Ovary (tissue), 9 donors: ENCODE measurements around the gene HEATR9. TPM values are rescaled to one million over a fixed set of nuclear protein-coding genes. Genes with fewer than 3 reads are reported as not detected.

ENCODE experiments used
- DNase-seq, 5 donors: peaks; one replicate each; pipeline ENCODE4 v3.0.0-alpha.2; 2019 to 2020
- H3K27ac ChIP-seq, 2 donors: fragments of 200-600 bp; one replicate each; pipeline versions ENCODE4 v1.5.1 to v1.8.0; 2019 to 2022
- H3K27me3 ChIP-seq: fragments of 200-600 bp; one replicate; pipeline ENCODE4 v1.8.0; 2022
- H3K36me3 ChIP-seq: fragments of 200-600 bp; sonication (generic); one replicate; pipeline ENCODE4 v1.5.1; 2019
- H3K4me1 ChIP-seq: one replicate; pipeline ENCODE4 v1.8.1; 2013; ENCODE audit warnings: mild to moderate bottlenecking, moderate library complexity; ENCODE audit not compliant: insufficient read depth
- H3K4me3 ChIP-seq: fragments of 200-600 bp; sonication (generic); one replicate; pipeline ENCODE4 v1.5.1; 2017
- H3K9me3 ChIP-seq, 2 donors: fragments of 200-600 bp in 1 of 2; sonication (generic) in 1 of 2; one replicate each; pipeline versions ENCODE4 v1.5.1 to v1.8.1; 2013 to 2019; ENCODE audit warnings: mild to moderate bottlenecking in 1 of 2, moderate library complexity in 1 of 2
- CTCF ChIP-seq, 3 donors: fragments of 450-650 bp in 2 of 3; fragments of 200-600 bp in 1 of 3; IDR thresholded peaks; one replicate each; pipeline versions ENCODE4 v1.5.1 to v1.8.0; 2016 to 2022; ENCODE audit warnings: antibody characterized with exemption in 3 of 3, mild to moderate bottlenecking in 1 of 3
- EP300 ChIP-seq: sonication (generic); formaldehyde crosslinking; IDR thresholded peaks from one replicate; pipeline ENCODE4 v1.6.1; 2017; ENCODE audit warnings: antibody characterized with exemption
- POLR2A ChIP-seq: fragments of 450-650 bp; IDR thresholded peaks from one replicate; pipeline ENCODE4 v1.6.1; 2017; ENCODE audit warnings: antibody characterized with exemption, mild to moderate bottlenecking, moderate library complexity
- WGBS, 3 donors: extraction: QIAGEN DNeasy Blood & Tissue Kit in 1 of 3; methylation state at CpG; one replicate each; pipeline versions ENCODE4 v1.1.5 to v1.1.7; 2013 to 2017; 5-methylcytosine and 5-hydroxymethylcytosine counted together
- intact Hi-C, 4 donors: fragments of 100-400 bp; cut with DNase I; formaldehyde crosslinking; loops; one replicate each; pipeline versions ENCODE4 v1.11.0 to v1.15.1; 2022 to 2023
- polyA plus RNA-seq, 2 donors: library from polyadenylated mRNA; stranded (reverse); fragments of 200-250 nt in 1 of 2; fragments of 350-450 nt in 1 of 2; fragmentation: Illumina TruSeq in 1 of 2; extraction: RNeasy Lipid Tissue Mini Kit (QIAGEN cat#74804) in 1 of 2; gene quantifications; one replicate each; pipeline ENCODE4 v1.2.3, GENCODE V29; 2013 to 2014
- total RNA-seq, 7 donors: library from RNA; depleted of rRNA in 2 of 7; stranded (reverse); fragments of >200 nt in 2 of 7; fragmentation: NEBNext Ultra II Directional in 3 of 7; extraction: Animal tissue kit (Norgen Biotek cat#: 25700) in 3 of 7; gene quantifications; one replicate each; pipeline versions ENCODE4 v1.1.0 to v1.2.4, GENCODE V29; 2016 to 2023
- donor health status: DM: no; HTN: no; CAD: no; lungs with moderate emphysema.
- donor health status: DM: no; HTN: no; CAD: no.
- donor health status: Bipolar disorder and iron deficiency.
- donor health status: DM: yes; HTN: yes; CAD: no.
- donor health status: DM: no; HTN: no; CAD: no.
- donor health status: DM: yes; HTN: yes; CAD: no.

The HEATR9 gene
- total and polyA plus RNA-seq, 9 donors: 0.18 TPM; not detected in 8

DNA sequence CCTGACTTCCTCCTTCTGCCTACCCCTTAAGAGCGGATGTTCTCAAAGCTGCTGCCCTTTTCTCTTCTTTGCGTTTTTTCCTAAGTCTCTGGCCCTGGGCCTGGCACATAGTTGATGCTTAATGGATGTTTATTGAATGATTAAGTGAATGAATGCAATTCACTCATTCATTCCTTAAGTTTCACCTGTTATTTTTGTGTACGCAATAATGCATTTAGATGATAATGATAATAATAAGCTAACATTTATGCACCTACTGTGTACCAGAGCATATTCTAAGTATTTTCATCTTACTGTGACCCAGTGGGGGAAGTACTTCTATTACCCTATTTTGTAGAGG lies 7.1 kb upstream of the HEATR9 start:
- intact Hi-C loops: no loop called here
- H3K9me3 ChIP-seq: no peaks in the 10 kb centered on the region
- no peaks in the 10 kb centered on the region for H3K4me1 ChIP-seq
- no peak for DNase-seq
- no peak overlapping the region for H3K27ac ChIP-seq
- no peak overlapping the region for H3K4me3 ChIP-seq
- no peaks in the 10 kb centered on the region for H3K36me3 ChIP-seq
- WGBS, 3 donors: 62 to 71% (median 68%) methylated on average over 3 of the region's 3 CpGs
- TF ChIP-seq EP300 (no peak), POLR2A (no peak), CTCF (IDR thresholded peaks at IDR 0.05) (no peak)
- no peaks in the 10 kb centered on the region for H3K27me3 ChIP-seq

DNA sequence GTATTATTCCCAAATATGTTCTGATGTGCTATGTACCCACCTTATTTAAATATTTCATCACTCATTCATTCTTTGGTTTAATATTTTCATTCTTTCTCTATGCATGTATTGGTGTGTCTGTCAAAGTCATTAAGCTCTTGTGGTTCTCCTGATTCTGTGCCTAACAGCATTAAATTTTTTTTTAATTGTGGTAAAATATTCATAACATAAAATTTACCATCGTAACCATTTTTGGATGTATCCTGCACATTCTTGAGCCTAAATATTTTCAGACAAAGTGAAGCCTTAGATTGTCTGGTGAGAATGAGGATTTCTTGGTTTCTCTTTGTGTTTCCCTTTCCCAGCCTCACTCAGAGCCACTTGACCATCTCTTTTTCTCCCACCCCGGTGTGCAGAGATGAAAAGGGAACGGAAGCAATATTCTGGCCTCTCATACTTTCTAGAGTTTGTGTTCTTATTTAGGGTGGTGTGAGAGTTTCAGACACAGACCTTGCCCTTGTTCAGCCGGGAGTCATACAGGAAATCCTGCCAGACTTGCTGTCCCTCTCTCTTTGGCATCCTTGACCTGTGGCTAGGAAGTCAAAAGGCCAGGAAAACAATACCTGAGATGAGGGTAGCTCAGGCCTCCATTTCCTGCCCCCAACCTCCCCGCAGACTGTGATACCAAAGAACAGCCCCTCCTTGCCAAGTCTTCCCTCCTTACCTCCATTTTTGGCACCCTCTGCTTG lies 6.5 kb upstream of the HEATR9 start:
- Histone ChIP-seq H3K9me3 (no peaks in the 10 kb centered on the region), H3K27ac (no peak overlapping the region), H3K4me3 (no peak overlapping the region), H3K4me1 (no peaks in the 10 kb centered on the region), H3K36me3 (no peaks in the 10 kb centered on the region), H3K27me3 (no peaks in the 10 kb centered on the region)
- TF ChIP-seq CTCF (IDR thresholded peaks at IDR 0.05) (no peak), POLR2A (no peak), EP300 (no peak)
- 34 to 46% (median 36%) methylated on average over 5 of the region's 5 CpGs for WGBS, 3 donors
- intact Hi-C loops: no loop called here
- DNase-seq: no peak

GRCh38 chr17:35872196-35872980 lies 3.7 kb upstream of the HEATR9 start:
- DNase-seq: no peak
- 92 to 94% (median 92%) methylated on average over 12 of the region's 12 CpGs for WGBS, 3 donors
- TF ChIP-seq POLR2A (no peak), EP300 (no peak), CTCF (IDR thresholded peaks at IDR 0.05) (no peak)
- Histone ChIP-seq H3K36me3 (no peaks in the 10 kb centered on the region), H3K27ac (no peak overlapping the region), H3K27me3 (no peaks in the 10 kb centered on the region), H3K9me3 (no peaks in the 10 kb centered on the region), H3K4me3 (no peak overlapping the region), H3K4me1 (no peaks in the 10 kb centered on the region)
- intact Hi-C loops: no loop called here

GRCh38 chr17:35870906-35871819 lies 2.5 kb upstream of the HEATR9 start:
- WGBS, 3 donors: 74 to 84% (median 83%) methylated on average over 8 of the region's 8 CpGs
- intact Hi-C loops: no loop called here
- Histone ChIP-seq H3K36me3 (no peaks in the 10 kb centered on the region), H3K4me1 (no peaks in the 10 kb centered on the region), H3K9me3 (no peaks in the 10 kb centered on the region), H3K4me3 (no peak overlapping the region), H3K27me3 (no peaks in the 10 kb centered on the region), H3K27ac (no peak overlapping the region)
- DNase-seq: no peak
- TF ChIP-seq CTCF (IDR thresholded peaks at IDR 0.05): no peak
- no peak for TF ChIP-seq EP300
